Psoas muscle (tissue), 8 donors: ENCODE data around the gene FAM83G. TPM values are rescaled to one million over a fixed set of nuclear protein-coding genes. Genes with fewer than 3 reads are reported as not detected.

Experiments
- ATAC-seq, 4 donors: fragments of 200-7000 bp; cut with Tn5 transposase; one replicate each; pipeline ENCODE4 v1.9.1; 2020; ENCODE audit warnings: moderate library complexity in 3 of 4, mild to moderate bottlenecking in 2 of 4
- DNase-seq, 2 donors: peaks; one replicate each; pipeline ENCODE4 v3.0.0-alpha.2; 2020
- H3K27ac ChIP-seq: fragments of 200-600 bp; one replicate; pipeline ENCODE4 v1.8.0; 2022
- H3K27me3 ChIP-seq, 3 donors: fragments of 200-600 bp in 1 of 3; one replicate each; pipeline versions ENCODE4 v1.6.1 to v1.8.0; 2013 to 2022; ENCODE audit warnings: low read length in 2 of 3, mild to moderate bottlenecking in 2 of 3, moderate library complexity in 1 of 3; ENCODE audit not compliant: insufficient read depth in 3 of 3
- H3K36me3 ChIP-seq, 2 donors: fragments of 200-600 bp in 1 of 2; one replicate each; pipeline versions ENCODE4 v1.6.1 to v1.8.0; 2013 to 2022; ENCODE audit warnings: low read depth in 1 of 2, mild to moderate bottlenecking in 1 of 2, moderate library complexity in 1 of 2; ENCODE audit not compliant: insufficient read depth in 1 of 2
- H3K4me1 ChIP-seq: fragments of 200-600 bp; one replicate; pipeline ENCODE4 v1.8.0; 2022
- H3K4me3 ChIP-seq: fragments of 200-600 bp; one replicate; pipeline ENCODE4 v1.8.0; 2022; ENCODE audit warnings: mild to moderate bottlenecking
- H3K9me3 ChIP-seq: fragments of 200-600 bp; one replicate; pipeline ENCODE4 v1.8.0; 2022
- CTCF ChIP-seq: fragments of 200-600 bp; IDR thresholded peaks from one replicate; pipeline ENCODE4 v1.8.0; 2022; ENCODE audit warnings: antibody characterized with exemption
- WGBS, 3 donors: extraction: QIAGEN DNeasy Blood & Tissue Kit; methylation state at CpG; one replicate each; pipeline versions ENCODE4 v1.1.6 to v1.1.7; 2013; 5-methylcytosine and 5-hydroxymethylcytosine counted together
- intact Hi-C, 2 donors: fragments of 100-400 bp; cut with DNase I; formaldehyde crosslinking; loops; one replicate each; pipeline versions ENCODE4 v1.11.0 to v1.14.2; 2022
- polyA plus RNA-seq, 3 donors: library from polyadenylated mRNA; stranded (reverse); fragments of 200-250 nt; gene quantifications; one replicate each; pipeline ENCODE4 v1.2.3, GENCODE V29; 2013
- total RNA-seq, 4 donors: library from RNA; stranded (reverse); fragmentation: NEBNext Ultra II Directional in 2 of 4; extraction: Animal tissue kit (Norgen Biotek cat#: 25700) in 2 of 4; gene quantifications; one replicate each; pipeline versions ENCODE4 v1.2.1 to v1.2.4, GENCODE V29; 2021 to 2023
- donor health status: healthy with polysubstance abuse.
- donor health status: DM: no; HTN: no; CAD: no; lungs with moderate emphysema.
- donor health status: Bipolar disorder and iron deficiency.
- donor health status: healthy.
- donor health status: DM: yes; HTN: yes; CAD: no.
- donor health status: DM: no; HTN: no; CAD: no.
- donor health status: DM: no; HTN: no; CAD: no.
- donor health status: DM: yes; HTN: yes; CAD: no.

Gene FAM83G
- total and polyA plus RNA-seq, 7 donors, result 7.0 to 65.6 (median 9.2) TPM

GRCh38 chr17:18987862-18988545, 16.6 kb downstream of the FAM83G start:
- no peak for ATAC-seq
- 70 to 81% (median 71%) methylated on average over 14 of the region's 14 CpGs for WGBS, 3 donors
- Histone ChIP-seq H3K36me3 (no peaks in the 10 kb centered on the region), H3K4me3 (no peak overlapping the region), H3K27me3 (no peaks in the 10 kb centered on the region), H3K27ac (no peak overlapping the region), H3K9me3 (no peaks in the 10 kb centered on the region), H3K4me1 (no peaks in the 10 kb centered on the region)
- intact Hi-C loops, result no loop called here
- no peak for DNase-seq
- no peak for TF ChIP-seq CTCF

- Histone ChIP-seq H3K4me1 (no peaks in the 10 kb centered on the region), H3K36me3 (no peaks in the 10 kb centered on the region), H3K27ac (no peak overlapping the region), H3K4me3 (no peak overlapping the region), H3K9me3 (no peaks in the 10 kb centered on the region), H3K27me3 (no peaks in the 10 kb centered on the region)
- intact Hi-C loops, result no loop called here
- ATAC-seq (no peak), DNase-seq (no peak)
- no peak for TF ChIP-seq CTCF
- WGBS, 3 donors, result 67 to 76% (median 74%) methylated on average over 9 of the region's 9 CpGs
Observed at GRCh38 chr17:18987230-18987610, 17.3 kb downstream of the FAM83G start.

GRCh38 chr17:18986541-18987229, 17.9 kb downstream of the FAM83G start:
- Histone ChIP-seq H3K36me3 (no peaks in the 10 kb centered on the region), H3K27me3 (no peaks in the 10 kb centered on the region), H3K4me3 (no peak overlapping the region), H3K4me1 (no peaks in the 10 kb centered on the region), H3K27ac (no peak overlapping the region), H3K9me3 (no peaks in the 10 kb centered on the region)
- intact Hi-C loops, result no loop called here
- DNase-seq (no peak), ATAC-seq (no peak)
- no peak for TF ChIP-seq CTCF
- WGBS, 3 donors, result 80 to 88% (median 86%) methylated on average over 19 to 21 of the region's 21 CpGs

- Histone ChIP-seq H3K4me3 (no peak overlapping the region), H3K27ac (no peak overlapping the region), H3K4me1 (no peaks in the 10 kb centered on the region), H3K36me3 (no peaks in the 10 kb centered on the region), H3K9me3 (no peaks in the 10 kb centered on the region), H3K27me3 (no peaks in the 10 kb centered on the region)
- WGBS, 3 donors, result 92 to 93% (median 92%) methylated on average over 9 of the region's 9 CpGs
- TF ChIP-seq CTCF, result no peak
- DNase-seq (no peak), ATAC-seq (no peak)
- intact Hi-C loops, result no loop called here
Observed at GRCh38 chr17:18985475-18985874, 19.1 kb downstream of the FAM83G start.
